GM12878 (cell line): ENCODE measurements around the gene RPS23.

ENCODE experiments used
- CTCF ChIP-seq, 3 experiments: IDR thresholded peaks in 2 of 3; conservative IDR thresholded peaks in 1 of 3; 2 replicates each; pipeline ENCODE4 v1.5.1; 2011; ENCODE audit warnings: low read depth in 3 of 3, low read length in 3 of 3, mild to moderate bottlenecking in 3 of 3, control low read depth in 2 of 3, moderate library complexity in 2 of 3, inconsistent platforms in 1 of 3, mixed read lengths in 1 of 3; ENCODE audit not compliant: control insufficient read depth in 2 of 3, insufficient read depth in 1 of 3; ENCODE audit errors: extremely low read depth in 1 of 3
- NR2F1 ChIP-seq: fragments of 450-650 bp; conservative IDR thresholded peaks from 2 replicates; pipeline ENCODE4 v1.6.1; 2017; ENCODE audit warnings: mild to moderate bottlenecking
- RFX5 ChIP-seq: IDR thresholded peaks from 2 replicates; pipeline ENCODE4 v1.6.1; 2011; ENCODE audit warnings: low read depth, low read length, improper control_type of control experiment
- ZBTB33 ChIP-seq: fragments of 450-650 bp; IDR thresholded peaks from 2 replicates; pipeline ENCODE4 v1.6.1; 2017; ENCODE audit warnings: mild to moderate bottlenecking
- ZNF217 ChIP-seq: fragments of 450-650 bp; IDR thresholded peaks from 2 replicates; pipeline ENCODE4 v1.6.1; 2017; ENCODE audit warnings: antibody characterized with exemption, mild to moderate bottlenecking

- TF ChIP-seq ZBTB33 (no peak), NR2F1 (no peak), RFX5 (no peak), ZNF217 (no peak), CTCF (IDR thresholded peaks at IDR 0.05 in 2 of 3, conservative IDR thresholded peaks at IDR 0.05 in 1 of 3; ENCODE audit: control insufficient read depth in 2 of 3, extremely low read depth in 1 of 3, insufficient read depth in 1 of 3, low read depth in 3 of 3, low read length in 3 of 3) (no peak)
Measured at GRCh38 chr5:82255844-82256243, 22.3 kb downstream of the RPS23 start.
